MM.1S (cell line): Measurements from ENCODE around the gene SOX13.

ENCODE experiments used
- DNase-seq: peaks from one replicate; pipeline ENCODE4 v3.0.0-alpha.2; 2015
- H2AFZ ChIP-seq: fragments of 300-600 bp; sonication (generic); 2 replicates; pipeline ENCODE4 v1.6.0; 2016; ENCODE audit warnings: antibody characterized with exemption, low read length
- H3F3A ChIP-seq: fragments of 300-600 bp; sonication (generic); 2 replicates; pipeline ENCODE4 v1.6.1; 2016; ENCODE audit warnings: mild to moderate bottlenecking, antibody characterized with exemption, low read length, moderate library complexity, mixed read lengths; ENCODE audit not compliant: insufficient read depth
- H3K27ac ChIP-seq: fragments of 300-600 bp; sonication (generic); 2 replicates; pipeline ENCODE4 v1.5.1; 2016; ENCODE audit warnings: mild to moderate bottlenecking, low read length
- H3K27me3 ChIP-seq: fragments of 300-600 bp; sonication (generic); replicated peaks from 2 replicates; pipeline ENCODE4 v1.6.0; 2016; ENCODE audit warnings: low read length; ENCODE audit not compliant: insufficient read depth
- H3K36me3 ChIP-seq: fragments of 300-600 bp; sonication (generic); replicated peaks from 2 replicates; pipeline ENCODE4 v1.6.1; 2016; ENCODE audit warnings: mild to moderate bottlenecking, low read length, mixed read lengths; ENCODE audit not compliant: insufficient read depth
- H3K4me1 ChIP-seq: fragments of 300-600 bp; sonication (generic); 2 replicates; pipeline ENCODE4 v1.6.1; 2016; ENCODE audit warnings: low read length, mixed read lengths
- H3K4me2 ChIP-seq: fragments of 300-600 bp; sonication (generic); 2 replicates; pipeline ENCODE4 v1.6.0; 2016; ENCODE audit warnings: low read depth, low read length
- H3K4me3 ChIP-seq: fragments of 300-600 bp; sonication (generic); 2 replicates; pipeline ENCODE4 v1.5.1; 2016; ENCODE audit warnings: low read length, mixed read lengths
- H3K79me2 ChIP-seq: fragments of 300-600 bp; sonication (generic); 2 replicates; pipeline ENCODE4 v1.6.1; 2016; ENCODE audit warnings: mixed run types, low read length, mixed read lengths
- H3K9ac ChIP-seq: fragments of 300-600 bp; sonication (generic); 2 replicates; pipeline ENCODE4 v1.6.1; 2016; ENCODE audit warnings: low read length, mixed read lengths
- H3K9me2 ChIP-seq: fragments of 300-600 bp; sonication (generic); replicated peaks from 2 replicates; pipeline ENCODE4 v1.6.1; 2016; ENCODE audit warnings: mild to moderate bottlenecking, low read length, mixed read lengths; ENCODE audit not compliant: insufficient read depth
- H3K9me3 ChIP-seq: fragments of 300-600 bp; sonication (generic); replicated peaks from 2 replicates; pipeline ENCODE4 v1.6.1; 2016; ENCODE audit warnings: mild to moderate bottlenecking, low read length, mixed read lengths; ENCODE audit not compliant: insufficient read depth
- H4K20me1 ChIP-seq: fragments of 300-600 bp; sonication (generic); 2 replicates; pipeline ENCODE4 v1.6.1; 2016; ENCODE audit warnings: mild to moderate bottlenecking, low read length, moderate library complexity, mixed read lengths; ENCODE audit not compliant: insufficient read depth
- CTCF ChIP-seq: fragments of 300-600 bp; sonication (generic); IDR thresholded peaks from 2 replicates; pipeline ENCODE4 v1.5.1; 2016; ENCODE audit warnings: antibody characterized with exemption, low read length, mixed read lengths
- EZH2 ChIP-seq: fragments of 300-600 bp; sonication (generic); optimal IDR thresholded peaks from 2 replicates; pipeline ENCODE3; 2017; ENCODE audit warnings: low read depth, mild to moderate bottlenecking, antibody characterized with exemption, low read length, mixed read lengths
- EZH2phosphoT487 ChIP-seq: fragments of 300-600 bp; sonication (generic); IDR thresholded peaks from 2 replicates; pipeline ENCODE4 v1.6.1; 2018; ENCODE audit warnings: antibody characterized with exemption, low read length

The SOX13 gene

GRCh38 chr1:204091066-204091465 lies 18.2 kb downstream of the SOX13 start:
- H3K27me3 ChIP-seq = no peaks in the 10 kb centered on the region
- no peaks in the 10 kb centered on the region for H3K9me3 ChIP-seq
- H4K20me1 ChIP-seq = no peaks in the 10 kb centered on the region
- H3K36me3 ChIP-seq = no peaks in the 10 kb centered on the region
- H3F3A ChIP-seq = no peaks in the 10 kb centered on the region
- no peaks in the 10 kb centered on the region for H3K9me2 ChIP-seq
- TF ChIP-seq CTCF = no peak
- no peak for TF ChIP-seq EZH2
- no peak for TF ChIP-seq EZH2phosphoT487
- H3K9ac ChIP-seq = no peak overlapping the region
- no peak overlapping the region for H2AFZ ChIP-seq
- no peaks in the 10 kb centered on the region for H3K4me1 ChIP-seq
- no peaks in the 10 kb centered on the region for H3K79me2 ChIP-seq
- no peak overlapping the region for H3K27ac ChIP-seq
- H3K4me2 ChIP-seq = no peak overlapping the region
- DNase-seq = no peak
- H3K4me3 ChIP-seq = no peak overlapping the region

GRCh38 chr1:204091787-204092312 lies 18.9 kb downstream of the SOX13 start:
- Histone ChIP-seq H3K79me2 (no peaks in the 10 kb centered on the region), H2AFZ (no peak overlapping the region), H3K36me3 (no peaks in the 10 kb centered on the region), H3F3A (no peaks in the 10 kb centered on the region), H4K20me1 (no peaks in the 10 kb centered on the region), H3K9ac (no peak overlapping the region), H3K4me3 (no peak overlapping the region), H3K9me3 (no peaks in the 10 kb centered on the region), H3K4me1 (no peaks in the 10 kb centered on the region), H3K27ac (no peak overlapping the region), H3K4me2 (no peak overlapping the region), H3K27me3 (no peaks in the 10 kb centered on the region), H3K9me2 (no peaks in the 10 kb centered on the region)
- DNase-seq = no peak
- no peak for TF ChIP-seq EZH2

GRCh38 chr1:204092632-204093420 lies 19.9 kb downstream of the SOX13 start:
- no peak overlapping the region for H3K4me2 ChIP-seq
- no peaks in the 10 kb centered on the region for H3K9me2 ChIP-seq
- H3K27ac ChIP-seq = no peak overlapping the region
- no peaks in the 10 kb centered on the region for H3K36me3 ChIP-seq
- H3K4me3 ChIP-seq = no peak overlapping the region
- no peak overlapping the region for H3K9ac ChIP-seq
- H3K9me3 ChIP-seq = no peaks in the 10 kb centered on the region
- H2AFZ ChIP-seq = no peak overlapping the region
- no peaks in the 10 kb centered on the region for H3F3A ChIP-seq
- no peaks in the 10 kb centered on the region for H3K27me3 ChIP-seq
- no peaks in the 10 kb centered on the region for H3K79me2 ChIP-seq
- TF ChIP-seq EZH2phosphoT487 (no peak), EZH2 (no peak), CTCF (no peak)
- DNase-seq = no peak
- no peaks in the 10 kb centered on the region for H4K20me1 ChIP-seq
- no peaks in the 10 kb centered on the region for H3K4me1 ChIP-seq

- Histone ChIP-seq H3K4me1 (no peaks in the 10 kb centered on the region), H3K9me3 (no peaks in the 10 kb centered on the region), H3K27me3 (no peaks in the 10 kb centered on the region), H3K9ac (no peak overlapping the region), H2AFZ (no peak overlapping the region), H3K4me2 (no peak overlapping the region), H3F3A (no peaks in the 10 kb centered on the region), H3K79me2 (no peaks in the 10 kb centered on the region), H3K27ac (no peak overlapping the region), H4K20me1 (no peaks in the 10 kb centered on the region), H3K9me2 (no peaks in the 10 kb centered on the region), H3K4me3 (no peak overlapping the region), H3K36me3 (no peaks in the 10 kb centered on the region)
- DNase-seq = no peak
- no peak for TF ChIP-seq CTCF
- no peak for TF ChIP-seq EZH2
- no peak for TF ChIP-seq EZH2phosphoT487
Observed at GRCh38 chr1:204093421-204093717, 20.5 kb downstream of the SOX13 start.
